HG02678 (cell line): ENCODE data around the gene IGF1.
"Not testable (repeated sequence)": the region's sequence is repeated elsewhere in the genome, so short reads cannot be mapped to it uniquely, and the experiment has no call there.

Experiments used
- ATAC-seq: cut with Tn5 transposase; IDR thresholded peaks from one replicate; pipeline ENCODE4 v1.9.1; 2021; ENCODE audit warnings: mild to moderate bottlenecking, moderate library complexity; ENCODE audit not compliant: unreplicated experiment

The IGF1 gene

GRCh38 chr12:102394200-102394599, 86.2 kb downstream of the IGF1 start:
- ATAC-seq: no peak

GRCh38 chr12:102390068-102390467, 90.3 kb downstream of the IGF1 start:
- no peak for ATAC-seq

GRCh38 chr12:102388469-102388868, 91.9 kb downstream of the IGF1 start:
- no peak for ATAC-seq

GRCh38 chr12:102385343-102385742, 95.0 kb downstream of the IGF1 start:
- no peak for ATAC-seq

- ATAC-seq: no peak
Measured at GRCh38 chr12:102379346-102380162, 100.8 kb downstream of the IGF1 start.

- ATAC-seq: no peak
Measured at GRCh38 chr12:102376781-102377180, 103.6 kb downstream of the IGF1 start.

GRCh38 chr12:102376181-102376747, 104.1 kb downstream of the IGF1 start:
- no peak for ATAC-seq

- ATAC-seq: no peak
Measured at GRCh38 chr12:102374190-102374589, 106.2 kb downstream of the IGF1 start.

GRCh38 chr12:102372087-102372486, 108.3 kb downstream of the IGF1 start:
- no peak for ATAC-seq

GRCh38 chr12:102371165-102371564, 109.2 kb downstream of the IGF1 start:
- ATAC-seq: no peak

- ATAC-seq: no peak
Measured at GRCh38 chr12:102369876-102370275, 110.5 kb downstream of the IGF1 start.

- ATAC-seq: no peak
Measured at GRCh38 chr12:102365365-102365764, 115.0 kb downstream of the IGF1 start.

GRCh38 chr12:102364709-102365108, 115.7 kb downstream of the IGF1 start:
- ATAC-seq: no peak

GRCh38 chr12:102356690-102357089, 123.7 kb downstream of the IGF1 start:
- no peak for ATAC-seq

GRCh38 chr12:102354281-102354680, 126.1 kb downstream of the IGF1 start:
- ATAC-seq: not testable (repeated sequence)

- ATAC-seq: no peak
Measured at GRCh38 chr12:102351322-102351721, 129.0 kb downstream of the IGF1 start.

GRCh38 chr12:102350070-102350469, 130.3 kb downstream of the IGF1 start:
- no peak for ATAC-seq

GRCh38 chr12:102349079-102349478, 131.3 kb downstream of the IGF1 start:
- no peak for ATAC-seq

GRCh38 chr12:102347811-102348210, 132.6 kb downstream of the IGF1 start:
- no peak for ATAC-seq
